ENCODE measurements around the gene SLC45A3. TPM values are rescaled to one million over a fixed set of nuclear protein-coding genes. Genes with fewer than 3 reads are reported as not detected.
A peak's percentile ranks its signal among the peaks of the same experiment; 100 is the strongest.

The SLC45A3 gene
- total and polyA plus RNA-seq, 2 of the 4 experiments (the other 2 are of a cell fraction), result 1.4 to 2.5 TPM

DNA sequence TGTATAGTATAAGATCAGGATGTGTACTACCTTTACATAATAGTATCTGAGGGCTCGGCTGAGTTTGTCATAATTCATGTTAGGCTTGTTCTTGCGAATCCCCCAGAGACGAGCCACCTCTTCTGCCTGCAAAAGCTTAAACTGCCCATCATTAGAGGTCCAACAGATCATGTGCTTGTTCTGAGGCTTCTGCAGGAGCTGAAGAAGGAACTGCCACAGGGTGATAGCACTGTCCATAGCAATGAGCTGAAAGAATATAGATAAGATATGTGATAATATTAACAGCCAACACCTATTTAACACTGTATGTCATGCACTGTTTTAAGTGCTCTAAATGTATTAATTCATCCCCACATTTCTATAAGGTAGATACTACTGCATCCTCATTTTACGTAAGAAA is 56.7 kb downstream of the SLC45A3 start:
- ChIA-PET CTCF (interaction anchor here (0.6 to 0.7 kb wide), 3 partner anchors 15 to 1225 kb away, joined by 3 to 7 read pairs (median 4); no protein-coding TSS in a partner anchor), POLR2A (ENCODE audit: unreplicated experiment) (no interaction called here)
- H2BK5ac ChIP-seq (ENCODE audit: low read depth, low read length, poor library complexity, severe bottlenecking), result no peak overlapping the region
- no peak overlapping the region for H2AK9ac ChIP-seq (replicated peaks; ENCODE audit: low read depth, low read length, poor library complexity)
- no peak overlapping the region for H2BK20ac ChIP-seq (ENCODE audit: low read depth, low read length)
- H2AK5ac ChIP-seq (ENCODE audit: low read depth, low read length), result no peak overlapping the region
- no peak overlapping the region for H4K8ac ChIP-seq (ENCODE audit: low read depth in 2 of 2, low read length in 2 of 2)
- no CpG with 5 or more reads among the region's 4 CpGs for WGBS, 2 experiments (ENCODE audit: extremely low coverage in 2 of 2, insufficient read length in 1 of 2)
- no peak overlapping the region for H2AFZ ChIP-seq (replicated peaks; ENCODE audit: low read length, poor library complexity)
- H3K27me3 ChIP-seq (ENCODE audit: control insufficient read depth, insufficient read depth, low read length), result no peaks in the 10 kb centered on the region
- H3K4me2 ChIP-seq (ENCODE audit: low read depth, low read length), result no peak overlapping the region
- H3K4ac ChIP-seq (ENCODE audit: low read depth, low read length), result no peak overlapping the region
- no peak overlapping the region for H3K27ac ChIP-seq (ENCODE audit: insufficient read depth, low read length)
- H4K91ac ChIP-seq (ENCODE audit: insufficient read depth, low read depth, low read length), result no peak overlapping the region
- peaks cover 28 to 65% of the 10 kb centered on the region in 2 experiments for H3K79me1 ChIP-seq (ENCODE audit: low read depth in 1 of 2, low read length in 2 of 2)
- ATAC-seq (ENCODE audit: low read depth), result no peak
- H3K9ac ChIP-seq (ENCODE audit: low read depth, low read length), result no peak overlapping the region
- intact Hi-C loops (cut with micrococcal nuclease), result no loop called here
- H3K56ac ChIP-seq (ENCODE audit: extremely low read depth, insufficient read depth, low read length), result no peak overlapping the region
- H3K14ac ChIP-seq (replicated peaks; ENCODE audit: low read depth, low read length), result no peak overlapping the region
- no TSS peak for BruUV-seq (replicated peaks)
- H3K9me3 ChIP-seq (ENCODE audit: control insufficient read depth, insufficient read depth, low read length), result no peaks in the 10 kb centered on the region
- no peak for TF ChIP-seq CHD1 (IDR thresholded peaks at IDR 0.05; ENCODE audit: low read depth, low read length)
- TF ChIP-seq CEBPB (IDR thresholded peaks at IDR 0.05; ENCODE audit: low read depth, low read length), result no peak
- TF ChIP-seq RFX5 (IDR thresholded peaks at IDR 0.05; ENCODE audit: low read depth, low read length), result no peak
- no peak for TF ChIP-seq SMC3 (IDR thresholded peaks at IDR 0.05; ENCODE audit: low read depth, low read length)
- TF ChIP-seq, protein P1, sequence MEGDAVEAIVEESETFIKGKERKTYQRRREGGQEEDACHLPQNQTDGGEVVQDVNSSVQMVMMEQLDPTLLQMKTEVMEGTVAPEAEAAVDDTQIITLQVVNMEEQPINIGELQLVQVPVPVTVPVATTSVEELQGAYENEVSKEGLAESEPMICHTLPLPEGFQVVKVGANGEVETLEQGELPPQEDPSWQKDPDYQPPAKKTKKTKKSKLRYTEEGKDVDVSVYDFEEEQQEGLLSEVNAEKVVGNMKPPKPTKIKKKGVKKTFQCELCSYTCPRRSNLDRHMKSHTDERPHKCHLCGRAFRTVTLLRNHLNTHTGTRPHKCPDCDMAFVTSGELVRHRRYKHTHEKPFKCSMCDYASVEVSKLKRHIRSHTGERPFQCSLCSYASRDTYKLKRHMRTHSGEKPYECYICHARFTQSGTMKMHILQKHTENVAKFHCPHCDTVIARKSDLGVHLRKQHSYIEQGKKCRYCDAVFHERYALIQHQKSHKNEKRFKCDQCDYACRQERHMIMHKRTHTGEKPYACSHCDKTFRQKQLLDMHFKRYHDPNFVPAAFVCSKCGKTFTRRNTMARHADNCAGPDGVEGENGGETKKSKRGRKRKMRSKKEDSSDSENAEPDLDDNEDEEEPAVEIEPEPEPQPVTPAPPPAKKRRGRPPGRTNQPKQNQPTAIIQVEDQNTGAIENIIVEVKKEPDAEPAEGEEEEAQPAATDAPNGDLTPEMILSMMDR (conservative IDR thresholded peaks at IDR 0.05; ENCODE audit: low read depth, low read length), result no peak
- TF ChIP-seq, protein P2, sequence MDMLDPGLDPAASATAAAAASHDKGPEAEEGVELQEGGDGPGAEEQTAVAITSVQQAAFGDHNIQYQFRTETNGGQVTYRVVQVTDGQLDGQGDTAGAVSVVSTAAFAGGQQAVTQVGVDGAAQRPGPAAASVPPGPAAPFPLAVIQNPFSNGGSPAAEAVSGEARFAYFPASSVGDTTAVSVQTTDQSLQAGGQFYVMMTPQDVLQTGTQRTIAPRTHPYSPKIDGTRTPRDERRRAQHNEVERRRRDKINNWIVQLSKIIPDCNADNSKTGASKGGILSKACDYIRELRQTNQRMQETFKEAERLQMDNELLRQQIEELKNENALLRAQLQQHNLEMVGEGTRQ (IDR thresholded peaks at IDR 0.05; ENCODE audit: low read depth, low read length), result no peak
- H3K4me3 ChIP-seq (ENCODE audit: insufficient read depth, low read depth, low read length), result no peak overlapping the region
- in situ Hi-C loops (cut with MboI; ENCODE audit: low sequenced_read_pairs), result no loop called here
- H3K23ac ChIP-seq (ENCODE audit: low read depth, low read length), result 0 out of 2 replicates have a peak overlapping the region, but pooled peaks have one; percentile 16
- DNase-seq, result no peak
- no peak overlapping the region for H3K18ac ChIP-seq (ENCODE audit: low read depth, low read length)
- peaks cover 12% of the 10 kb centered on the region for H3K9me1 ChIP-seq (ENCODE audit: insufficient read depth, low read length)
- no peak overlapping the region for H2BK15ac ChIP-seq (ENCODE audit: low read depth, low read length)
- H4K20me1 ChIP-seq (ENCODE audit: insufficient read depth, low read length), result peaks cover 25% of the 10 kb centered on the region; the same call in 1 of the 2 replicates
- dilution Hi-C loops (cut with HindIII; ENCODE audit: low sequenced_read_pairs, unreplicated experiment), result no loop called here
- H2BK120ac ChIP-seq (ENCODE audit: low read depth, low read length), result no peak overlapping the region
- peaks cover 2% of the 10 kb centered on the region for H3K4me1 ChIP-seq (ENCODE audit: control insufficient read depth, insufficient read depth, low read length)
- no peak overlapping the region for H4K5ac ChIP-seq (ENCODE audit: low read depth, low read length)
- peaks cover 28% of the 10 kb centered on the region for H3K36me3 ChIP-seq (ENCODE audit: control insufficient read depth, insufficient read depth, low read length)

Measured in IMR-90 (cell line).